GM21381 (cell line): ENCODE measurements around the gene PPP1R37.
A peak's percentile ranks its signal among the peaks of the same experiment; 100 is the strongest.

ENCODE experiments used
- ATAC-seq: cut with Tn5 transposase; IDR thresholded peaks from one replicate; pipeline ENCODE4 v1.9.1; 2021; ENCODE audit warnings: mild to moderate bottlenecking, moderate library complexity; ENCODE audit not compliant: unreplicated experiment

The PPP1R37 gene

DNA sequence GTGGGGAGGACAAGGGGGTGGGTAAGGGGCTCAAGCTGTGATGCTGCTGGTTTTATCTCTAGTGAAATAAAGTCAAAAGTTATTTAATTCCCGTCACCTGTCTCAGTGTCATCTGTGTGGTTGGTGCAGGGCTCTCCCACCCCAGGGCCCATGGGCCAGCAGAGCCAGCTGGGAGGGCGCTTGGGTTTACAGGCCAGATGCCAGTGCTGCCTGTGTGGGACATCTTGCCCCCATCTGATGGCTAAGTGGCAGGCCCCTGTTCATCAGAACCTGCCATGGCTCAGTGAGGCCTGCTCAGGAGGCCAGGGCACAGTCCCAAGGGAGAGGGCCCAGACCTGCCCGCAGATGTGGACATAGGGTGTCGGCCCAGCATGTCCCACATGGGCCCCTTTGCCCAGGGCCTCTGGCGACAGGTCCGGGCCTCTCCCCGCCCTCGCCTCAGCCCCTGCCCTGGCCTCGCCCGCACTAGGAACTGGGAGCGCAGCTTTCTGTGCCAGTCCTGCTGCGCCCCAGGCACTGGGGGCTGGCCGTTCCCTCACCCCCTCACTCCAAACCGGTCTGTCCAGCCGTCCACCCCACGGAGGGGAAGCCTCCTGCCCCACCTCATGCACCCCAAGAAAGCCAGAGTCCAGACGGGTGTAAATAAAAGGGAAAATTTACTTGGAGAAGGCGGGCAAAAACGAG is 22.0 kb upstream of the PPP1R37 start:
- ATAC-seq, result no peak

DNA sequence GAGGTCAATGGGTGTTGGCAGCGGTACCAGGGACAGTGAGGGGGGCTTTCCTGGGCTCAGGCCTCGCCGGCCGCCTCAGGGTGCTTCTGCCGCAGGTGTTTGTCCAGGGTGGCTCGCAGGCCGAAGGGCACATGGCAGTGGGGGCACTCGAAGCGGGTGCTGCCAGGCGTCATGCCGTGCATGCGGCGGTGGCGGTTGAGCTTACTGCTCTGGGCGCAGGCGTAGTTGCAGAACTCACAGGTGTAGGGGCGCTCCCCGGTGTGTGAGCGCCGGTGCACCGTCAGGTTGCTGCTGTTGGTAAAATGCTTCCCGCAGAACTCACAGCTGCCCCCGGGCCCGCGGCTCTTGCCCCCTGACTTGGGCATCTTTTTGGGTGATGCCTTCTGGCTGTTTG is 21.4 kb upstream of the PPP1R37 start:
- ATAC-seq, result no peak

GRCh38 chr19:45071969-45072790 is 20.8 kb upstream of the PPP1R37 start:
- no peak for ATAC-seq

DNA sequence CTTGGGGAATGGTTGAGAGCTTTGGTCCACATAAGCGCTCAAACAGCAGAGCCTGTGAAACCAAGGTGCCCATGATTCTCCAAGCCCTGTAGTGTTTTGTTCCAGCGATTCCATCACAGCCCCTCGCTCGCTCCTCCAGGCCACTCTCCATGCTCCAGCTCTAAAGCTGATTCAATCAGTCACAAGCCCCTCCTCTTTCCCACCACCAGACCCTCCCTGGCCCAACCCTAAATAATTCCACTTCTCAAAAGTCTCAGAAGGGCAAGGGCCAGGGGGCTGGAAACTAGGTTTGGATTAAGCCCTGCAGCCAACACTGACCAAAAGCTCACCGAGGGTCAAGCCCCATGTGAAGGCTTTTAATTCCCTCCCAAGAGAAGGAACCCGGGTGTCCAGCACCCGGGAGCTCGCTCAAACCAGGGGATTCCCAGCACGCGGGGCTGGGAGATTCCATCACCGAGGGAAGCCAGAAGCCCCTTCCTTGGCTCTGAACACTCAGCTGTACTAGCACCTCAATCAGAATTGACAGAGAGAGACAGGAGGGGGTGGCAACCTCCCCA is 18.2 kb upstream of the PPP1R37 start:
- ATAC-seq, result no peak

GRCh38 chr19:45075301-45076028 is 17.5 kb upstream of the PPP1R37 start:
- ATAC-seq, result peak; percentile 58

- peak; percentile 36 for ATAC-seq
Observed at GRCh38 chr19:45076029-45076850, 16.7 kb upstream of the PPP1R37 start, which contains the start of gene ZNF296. ZNF296 (minus strand) TSS chr19:45076478; CDS start chr19:45076373, 105 bp downstream.

DNA sequence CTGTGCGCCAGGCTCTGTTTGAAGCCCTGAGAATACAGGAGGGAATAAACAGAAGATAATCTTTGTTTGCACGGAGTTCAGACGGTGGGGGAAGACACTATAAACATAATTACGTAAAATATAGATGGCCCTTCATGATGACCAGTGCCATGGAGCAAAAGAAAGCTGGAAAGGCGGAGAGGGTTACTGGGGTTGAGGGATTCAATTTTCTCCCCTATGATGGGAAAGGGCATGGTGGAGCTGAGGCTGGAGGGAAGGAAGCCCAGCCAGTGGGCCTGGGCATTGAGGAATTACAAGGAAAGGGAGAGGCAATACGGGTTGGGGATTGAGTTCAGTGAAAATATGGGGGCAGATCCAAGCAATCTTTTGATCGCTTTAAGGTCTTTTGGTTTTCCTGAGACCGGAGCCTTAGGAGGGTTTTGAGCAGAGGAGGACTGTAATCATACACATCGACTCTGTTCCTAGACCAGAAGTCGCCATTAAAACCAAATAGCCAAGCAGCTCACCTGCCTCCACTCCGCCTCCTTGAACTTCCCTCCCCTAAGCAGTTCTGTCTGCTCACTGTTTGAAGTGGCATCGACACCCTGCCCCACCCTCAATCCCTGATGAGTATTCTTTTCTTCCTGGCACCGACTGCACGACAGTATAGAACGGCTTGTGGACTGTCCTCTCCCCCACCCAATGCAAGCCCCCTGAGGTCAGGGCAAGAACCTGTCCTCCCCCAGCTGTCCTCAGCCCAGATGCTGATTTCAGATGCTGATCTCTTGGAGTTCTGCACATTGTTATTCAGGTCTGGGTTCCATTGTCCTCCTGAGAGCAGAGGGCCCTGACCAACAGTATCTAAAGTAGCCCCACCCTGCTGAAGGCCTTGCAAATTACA is 15.9 kb upstream of the PPP1R37 start:
- no peak for ATAC-seq

GRCh38 chr19:45078390-45079062 is 14.5 kb upstream of the PPP1R37 start:
- ATAC-seq, result peak; percentile 0

GRCh38 chr19:45079063-45079910 is 13.7 kb upstream of the PPP1R37 start, which contains the start of gene GEMIN7:
GEMIN7 (plus strand) TSS chr19:45079260; CDS start chr19:45090115, 10,855 bp downstream.
- ATAC-seq, result peak; percentile 29

GRCh38 chr19:45079911-45080370 is 13.0 kb upstream of the PPP1R37 start:
- ATAC-seq, result no peak

- no peak for ATAC-seq
Observed at GRCh38 chr19:45082170-45082569, 10.8 kb upstream of the PPP1R37 start.

- no peak for ATAC-seq
Observed at GRCh38 chr19:45086480-45086879, 6.5 kb upstream of the PPP1R37 start.

DNA sequence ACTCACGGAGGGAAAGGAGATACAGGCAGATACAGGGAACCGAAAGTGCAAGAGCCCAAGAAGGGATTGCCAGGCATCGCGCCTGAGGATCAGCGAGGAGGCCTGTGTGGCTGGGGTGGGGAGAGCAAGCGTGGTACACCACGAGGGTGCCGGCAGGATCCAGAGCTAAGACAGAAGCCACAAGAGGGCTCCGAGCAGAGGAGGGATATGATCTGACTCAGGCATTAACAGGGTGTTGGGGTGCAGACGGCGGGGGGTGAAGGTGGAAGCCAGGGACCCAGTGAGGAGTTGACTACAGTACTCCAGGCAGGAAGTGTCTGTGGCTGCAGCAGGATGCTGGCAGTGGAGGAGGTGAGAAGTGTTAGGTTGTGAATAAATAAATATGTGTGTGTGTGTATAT is 5.4 kb upstream of the PPP1R37 start:
- ATAC-seq, result no peak

DNA sequence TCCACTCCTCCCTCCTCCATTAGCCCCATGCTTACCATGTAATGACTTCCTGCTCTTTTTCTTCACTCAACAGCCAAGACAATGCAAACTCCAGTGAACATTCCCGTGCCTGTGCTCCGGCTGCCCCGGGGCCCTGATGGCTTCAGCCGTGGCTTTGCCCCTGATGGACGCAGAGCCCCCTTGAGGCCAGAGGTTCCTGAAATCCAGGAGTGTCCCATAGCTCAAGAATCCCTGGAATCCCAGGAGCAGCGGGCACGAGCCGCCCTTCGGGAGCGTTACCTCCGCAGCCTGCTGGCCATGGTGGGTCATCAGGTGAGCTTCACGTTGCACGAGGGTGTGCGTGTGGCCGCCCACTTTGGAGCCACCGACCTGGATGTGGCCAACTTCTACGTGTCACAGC is 2.9 kb upstream of the PPP1R37 start:
- no peak for ATAC-seq

- no peak for ATAC-seq
Observed at GRCh38 chr19:45090606-45091005, 2.4 kb upstream of the PPP1R37 start.

DNA sequence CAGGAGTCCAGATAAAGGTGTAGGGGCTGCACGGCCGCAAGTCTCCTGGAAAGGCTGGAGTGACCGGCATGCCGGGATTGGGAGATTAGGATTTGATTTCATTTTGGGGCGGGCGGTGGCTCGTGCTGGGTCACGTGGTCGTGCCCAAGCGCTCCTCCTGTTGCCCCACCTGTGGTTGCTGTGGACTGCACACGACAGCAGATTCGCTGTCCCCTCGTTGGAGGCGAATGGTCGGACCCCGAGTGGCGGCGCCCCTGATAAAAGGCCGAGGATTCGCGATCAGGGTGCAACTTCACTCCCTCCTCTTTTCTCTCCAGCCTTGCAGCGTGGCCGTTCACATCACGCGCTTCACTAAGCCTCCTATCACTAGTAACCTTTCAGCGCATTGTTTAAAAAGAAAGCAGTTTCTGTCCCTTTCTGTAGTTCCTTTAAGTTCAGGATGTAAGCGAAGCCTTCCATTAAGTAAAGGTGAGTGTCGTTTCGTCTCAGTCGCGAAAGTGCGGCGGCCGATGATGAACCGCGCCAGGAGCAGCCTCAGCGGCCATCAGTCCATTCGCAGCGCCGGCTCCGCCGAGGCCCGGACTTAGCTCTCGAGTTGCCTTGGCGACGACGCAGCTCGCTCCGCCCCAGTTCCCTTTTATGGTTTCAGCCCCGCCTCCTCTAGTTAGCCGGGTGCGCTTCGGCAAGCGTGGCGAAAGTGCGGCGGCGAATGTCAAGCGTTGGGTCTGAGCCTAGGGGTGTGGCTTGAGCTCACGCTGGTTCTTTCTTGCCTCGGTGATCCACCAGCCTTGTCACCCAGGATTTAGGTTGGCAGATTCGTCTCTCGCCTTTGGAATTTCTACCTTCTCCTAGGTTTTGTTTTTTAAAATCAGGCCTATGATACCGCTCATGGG is 1.7 kb upstream of the PPP1R37 start:
- ATAC-seq, result peak; percentile 53

GRCh38 chr19:45094137-45094536 is 1.2 kb downstream of the PPP1R37 start:
- ATAC-seq, result no peak
